ENCODE measurements around the gene PSMG4.

GRCh38 chr6:3269281-3269975 lies 10.7 kb downstream of the PSMG4 start:
- TF ChIP-seq CTCF (IDR thresholded peaks at IDR 0.05; ENCODE audit: insufficient read depth, low read length) (no peak), POLR2AphosphoS5 (IDR thresholded peaks at IDR 0.05; ENCODE audit: low read depth) (no peak)

Data from HL-60 (cell line).